Activated CD4-positive, CD25-positive, alpha-beta regulatory T cell treated with anti-CD3 and anti-CD28 coated beads, Interleukin-2, amount 50 U/mL, for 16 hours (primary cell): Measurements from ENCODE around the gene CELF4.
"Not testable (repeated sequence)": the region's sequence is repeated elsewhere in the genome, so short reads cannot be mapped to it uniquely, and the experiment has no call there.

Source experiments
- DNase-seq: peaks from one replicate; pipeline ENCODE4 v3.0.0-alpha.2; 2020; ENCODE audit warnings: low read depth, low spot score

Gene CELF4

GRCh38 chr18:37358061-37358460 is 207.5 kb downstream of the CELF4 start:
- DNase-seq = not testable (repeated sequence)

GRCh38 chr18:37355772-37356171 is 209.8 kb downstream of the CELF4 start:
- DNase-seq = no peak

- no peak for DNase-seq
These were observed 214.5 kb downstream of the CELF4 start for GRCh38 chr18:37351110-37351509.

- no peak for DNase-seq
These were observed 216.9 kb downstream of the CELF4 start for GRCh38 chr18:37348729-37349128.

GRCh38 chr18:37346048-37346447 is 219.6 kb downstream of the CELF4 start:
- no peak for DNase-seq

GRCh38 chr18:37343542-37343851 is 222.1 kb downstream of the CELF4 start:
- no peak for DNase-seq

- no peak for DNase-seq
These were observed 224.0 kb downstream of the CELF4 start for GRCh38 chr18:37341473-37342086.

GRCh38 chr18:37341016-37341415 is 224.6 kb downstream of the CELF4 start:
- no peak for DNase-seq

GRCh38 chr18:37339701-37340215 is 225.8 kb downstream of the CELF4 start:
- no peak for DNase-seq

GRCh38 chr18:37336568-37337285 is 228.9 kb downstream of the CELF4 start:
- no peak for DNase-seq

GRCh38 chr18:37335409-37335736 is 230.2 kb downstream of the CELF4 start:
- no peak for DNase-seq

- DNase-seq = no peak
These were observed 230.8 kb downstream of the CELF4 start for GRCh38 chr18:37334631-37335408.

- no peak for DNase-seq
These were observed 232.8 kb downstream of the CELF4 start for GRCh38 chr18:37332628-37333420.

- no peak for DNase-seq
These were observed 233.4 kb downstream of the CELF4 start for GRCh38 chr18:37332219-37332618.

GRCh38 chr18:37330173-37330572 is 235.4 kb downstream of the CELF4 start:
- DNase-seq = no peak

GRCh38 chr18:37328946-37329719 is 236.5 kb downstream of the CELF4 start:
- no peak for DNase-seq

- DNase-seq = no peak
These were observed 238.5 kb downstream of the CELF4 start for GRCh38 chr18:37327063-37327577.

GRCh38 chr18:37322492-37323035 is 243.0 kb downstream of the CELF4 start:
- no peak for DNase-seq

GRCh38 chr18:37321582-37322491 is 243.8 kb downstream of the CELF4 start:
- no peak for DNase-seq

- DNase-seq = no peak
These were observed 245.3 kb downstream of the CELF4 start for GRCh38 chr18:37320317-37320716.
